LNCAP (cell line): ENCODE results near the gene DPYD.

Experiments used
- TF ChIP-seq, protein P1 (sequence below): fragments of 450-650 bp; IDR thresholded peaks from 2 replicates; pipeline ENCODE4 v1.5.1; 2017; ENCODE audit warnings: mild to moderate bottlenecking

Gene DPYD

DNA sequence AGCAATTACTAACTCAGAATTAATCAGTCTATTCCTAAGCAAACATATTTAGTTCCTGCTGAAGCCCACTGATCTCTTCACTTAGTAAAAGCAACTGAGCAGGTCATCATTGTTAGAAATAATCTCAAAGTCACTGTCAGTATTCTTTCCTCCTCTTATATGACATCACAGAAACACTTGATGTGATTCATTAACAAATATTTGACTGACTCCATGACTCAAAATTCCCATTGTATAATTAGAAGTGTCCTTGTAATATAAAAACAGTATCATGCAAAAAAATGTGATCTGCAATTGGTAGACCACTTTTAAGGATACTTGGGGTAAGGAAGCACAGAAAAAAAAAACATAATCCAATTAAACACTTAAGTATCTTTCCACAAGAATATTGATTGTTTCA lies 194.4 kb downstream of the DPYD start:
- TF ChIP-seq, protein P1, sequence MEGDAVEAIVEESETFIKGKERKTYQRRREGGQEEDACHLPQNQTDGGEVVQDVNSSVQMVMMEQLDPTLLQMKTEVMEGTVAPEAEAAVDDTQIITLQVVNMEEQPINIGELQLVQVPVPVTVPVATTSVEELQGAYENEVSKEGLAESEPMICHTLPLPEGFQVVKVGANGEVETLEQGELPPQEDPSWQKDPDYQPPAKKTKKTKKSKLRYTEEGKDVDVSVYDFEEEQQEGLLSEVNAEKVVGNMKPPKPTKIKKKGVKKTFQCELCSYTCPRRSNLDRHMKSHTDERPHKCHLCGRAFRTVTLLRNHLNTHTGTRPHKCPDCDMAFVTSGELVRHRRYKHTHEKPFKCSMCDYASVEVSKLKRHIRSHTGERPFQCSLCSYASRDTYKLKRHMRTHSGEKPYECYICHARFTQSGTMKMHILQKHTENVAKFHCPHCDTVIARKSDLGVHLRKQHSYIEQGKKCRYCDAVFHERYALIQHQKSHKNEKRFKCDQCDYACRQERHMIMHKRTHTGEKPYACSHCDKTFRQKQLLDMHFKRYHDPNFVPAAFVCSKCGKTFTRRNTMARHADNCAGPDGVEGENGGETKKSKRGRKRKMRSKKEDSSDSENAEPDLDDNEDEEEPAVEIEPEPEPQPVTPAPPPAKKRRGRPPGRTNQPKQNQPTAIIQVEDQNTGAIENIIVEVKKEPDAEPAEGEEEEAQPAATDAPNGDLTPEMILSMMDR = no peak

DNA sequence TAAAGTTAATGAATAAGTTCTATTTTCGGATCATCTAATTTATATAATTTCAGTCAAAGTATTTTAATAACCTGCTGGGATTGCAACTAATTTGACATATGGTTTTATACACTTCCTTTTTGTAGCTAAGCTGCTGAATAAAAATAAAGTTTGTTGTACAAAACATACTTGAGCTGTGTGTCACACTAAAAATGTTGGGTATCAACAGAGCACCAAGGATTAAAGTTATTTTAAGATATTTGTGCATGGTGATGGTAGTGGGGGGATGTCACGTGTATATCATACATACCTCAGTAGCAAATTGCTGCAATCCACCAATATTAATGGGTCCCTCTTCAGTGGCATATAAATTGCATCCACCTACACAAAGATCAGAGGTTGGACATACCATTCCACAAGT lies 199.6 kb downstream of the DPYD start:
- TF ChIP-seq, protein P1 = no peak

GRCh38 chr1:97712980-97713379 lies 207.9 kb downstream of the DPYD start:
- TF ChIP-seq, protein P1 = no peak

- TF ChIP-seq, protein P1 = no peak
These were observed 209.0 kb downstream of the DPYD start for GRCh38 chr1:97711858-97712257.

GRCh38 chr1:97693601-97694000 lies 227.2 kb downstream of the DPYD start:
- TF ChIP-seq, protein P1 = no peak

GRCh38 chr1:97691325-97691724 lies 229.5 kb downstream of the DPYD start:
- TF ChIP-seq, protein P1 = no peak

DNA sequence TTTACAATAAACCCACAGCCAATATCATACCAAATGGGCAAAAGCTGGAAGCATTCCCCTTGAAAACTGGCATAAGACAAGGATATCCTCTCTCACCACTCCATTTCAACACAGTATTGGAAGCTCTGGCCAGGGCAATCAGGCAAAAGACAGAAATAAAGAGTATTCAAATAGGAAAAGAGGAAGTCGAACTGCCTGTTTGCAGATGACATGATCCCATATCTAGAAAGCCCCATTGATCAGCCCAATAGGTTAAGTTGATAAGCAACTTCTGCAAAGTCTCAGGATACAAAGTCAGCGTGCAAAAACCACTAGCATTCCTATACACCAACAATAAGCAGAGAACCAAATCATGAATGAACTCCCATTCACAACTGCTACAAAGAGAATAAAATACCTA lies 235.5 kb downstream of the DPYD start:
- TF ChIP-seq, protein P1 = no peak

GRCh38 chr1:97680894-97681293 lies 239.9 kb downstream of the DPYD start:
- TF ChIP-seq, protein P1 = no peak
